GM19324 (cell line): ENCODE measurements around the gene PEPD.

Source experiments
- ATAC-seq: cut with Tn5 transposase; IDR thresholded peaks from one replicate; pipeline ENCODE4 v1.9.1; 2021; ENCODE audit warnings: mild to moderate bottlenecking, moderate library complexity; ENCODE audit not compliant: unreplicated experiment, low FRiP score

The PEPD gene

DNA sequence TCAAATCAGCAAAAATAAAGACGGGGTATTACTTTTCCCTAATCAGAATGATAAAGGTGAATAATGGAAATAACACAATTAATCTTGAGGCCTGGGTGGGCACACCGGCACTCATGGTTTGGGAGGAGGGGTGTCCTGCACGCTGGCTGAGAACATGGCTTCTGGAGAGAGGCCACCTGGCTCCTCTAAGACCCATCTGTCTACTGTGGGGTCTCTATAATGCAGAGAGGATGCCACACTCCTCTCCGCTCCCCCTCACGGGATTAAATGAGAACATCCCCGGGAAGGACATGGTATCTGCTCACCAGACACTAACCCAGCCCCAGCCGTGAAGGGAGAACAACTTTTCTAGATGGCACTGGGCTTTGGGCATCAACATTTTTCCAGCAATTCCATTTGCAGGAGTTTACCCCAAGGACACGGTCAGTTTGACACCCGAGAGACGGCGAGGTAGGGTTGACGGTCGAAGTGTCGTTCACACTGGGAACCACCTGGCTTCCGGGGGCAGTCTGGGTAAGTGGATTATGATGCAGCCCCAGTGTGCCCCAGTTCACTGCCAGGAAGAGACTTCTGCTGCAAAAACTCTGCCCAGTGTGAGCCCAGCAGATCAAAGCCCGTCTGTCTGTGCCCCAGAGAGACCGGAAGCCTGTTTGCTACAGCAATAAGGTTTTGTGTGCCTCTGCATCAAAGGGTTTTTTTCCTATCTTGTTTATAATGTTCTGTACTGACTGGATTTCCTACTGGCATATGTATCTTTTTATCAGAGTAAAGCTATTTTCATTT, 91.5 kb downstream of the PEPD start:
- no peak for ATAC-seq

GRCh38 chr19:33428627-33429125, 92.9 kb downstream of the PEPD start:
- ATAC-seq = no peak

DNA sequence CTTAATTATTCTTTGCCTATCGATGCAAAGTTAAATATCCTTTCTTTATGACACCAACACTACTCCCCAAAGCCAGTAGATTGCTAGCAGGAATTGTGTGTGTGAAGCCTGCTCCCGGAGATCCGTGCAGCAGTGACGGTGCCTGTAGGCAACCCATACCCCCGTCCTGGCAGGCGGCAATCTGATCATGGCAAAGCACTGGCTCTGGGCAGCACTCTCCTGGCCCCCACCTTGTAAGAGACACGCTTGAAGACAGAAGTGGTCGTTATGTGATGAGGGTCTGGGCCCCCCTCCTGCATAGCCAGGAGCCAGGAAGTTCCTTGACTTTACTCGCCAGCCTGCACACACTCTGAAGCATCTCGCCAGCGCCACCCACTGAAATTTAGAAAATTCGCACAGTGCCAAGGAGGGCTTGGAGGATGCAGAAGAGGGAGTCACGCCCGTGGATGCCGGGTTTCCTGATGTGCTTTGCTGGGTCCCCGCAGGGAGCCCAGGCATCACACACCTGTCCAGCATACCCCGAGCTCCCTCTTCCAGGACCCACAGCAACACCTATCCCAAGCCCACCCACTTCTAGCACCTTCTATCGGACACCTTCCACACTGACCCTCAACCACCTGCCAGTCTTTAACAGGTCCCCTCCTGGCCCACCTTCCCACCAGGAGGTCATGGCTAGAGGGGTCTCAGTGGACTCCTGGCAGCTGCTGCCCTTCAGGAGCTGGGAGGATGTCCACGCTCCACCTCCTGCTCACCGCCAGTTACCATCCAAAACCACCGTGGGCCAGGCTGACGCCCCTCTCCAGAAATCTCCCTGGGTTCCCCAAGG, 93.6 kb downstream of the PEPD start:
- ATAC-seq = no peak

DNA sequence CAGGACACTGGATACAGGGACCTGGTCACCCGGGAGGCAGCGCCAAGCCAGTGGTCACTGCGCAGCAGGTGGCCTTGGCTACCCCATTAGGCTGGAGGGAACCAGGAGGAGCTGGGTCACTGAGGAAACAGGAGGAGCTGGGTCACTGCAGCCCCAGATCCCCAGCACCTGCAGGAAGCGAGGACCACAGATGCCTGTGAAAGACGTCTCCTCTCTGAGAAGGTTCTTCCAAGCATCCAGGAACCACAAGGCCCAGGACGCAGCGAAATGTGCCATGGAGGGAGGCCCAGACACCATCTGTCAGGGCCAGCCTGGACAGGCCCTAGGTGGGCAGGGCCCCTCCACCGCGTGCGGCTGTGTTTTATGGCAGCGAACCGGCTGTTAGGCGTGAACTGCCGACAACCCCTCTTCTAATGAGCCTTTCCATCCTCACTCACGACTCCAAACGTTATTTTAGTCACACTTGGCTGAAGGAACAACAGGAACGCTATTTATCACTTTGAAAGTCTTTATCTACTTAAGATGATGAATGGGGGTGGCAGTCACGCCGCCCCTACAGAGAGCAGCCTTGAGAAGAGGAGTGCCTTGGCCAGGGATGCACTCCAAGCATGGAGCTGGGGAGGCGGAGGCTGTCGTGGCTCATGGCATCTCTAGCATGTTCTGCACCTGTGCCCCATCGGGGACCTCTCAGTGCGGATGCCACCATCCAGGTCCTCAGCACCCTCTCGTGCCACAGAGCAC, 94.8 kb downstream of the PEPD start:
- no peak for ATAC-seq

DNA sequence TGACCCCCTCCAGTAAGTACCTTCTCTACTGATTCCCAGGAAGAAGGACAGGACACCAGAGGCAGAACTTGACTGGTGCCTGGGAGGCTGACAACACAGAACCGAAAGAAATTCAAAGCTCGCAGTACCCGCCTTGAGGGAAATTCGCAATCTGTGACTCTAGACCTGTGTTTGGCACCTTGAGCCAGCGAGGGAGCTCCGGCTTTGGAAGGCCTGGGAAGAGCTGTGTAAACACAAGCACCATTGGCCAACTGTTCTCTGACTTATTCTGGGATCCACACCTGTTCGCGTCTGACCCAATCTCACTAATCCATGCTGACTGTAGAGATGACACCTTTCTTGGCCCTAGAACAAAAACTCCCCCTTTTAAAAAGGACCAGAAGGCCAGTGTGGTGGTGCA, 97.4 kb downstream of the PEPD start:
- no peak for ATAC-seq

- ATAC-seq = no peak
These were observed 99.0 kb downstream of the PEPD start for GRCh38 chr19:33422369-33423180.

DNA sequence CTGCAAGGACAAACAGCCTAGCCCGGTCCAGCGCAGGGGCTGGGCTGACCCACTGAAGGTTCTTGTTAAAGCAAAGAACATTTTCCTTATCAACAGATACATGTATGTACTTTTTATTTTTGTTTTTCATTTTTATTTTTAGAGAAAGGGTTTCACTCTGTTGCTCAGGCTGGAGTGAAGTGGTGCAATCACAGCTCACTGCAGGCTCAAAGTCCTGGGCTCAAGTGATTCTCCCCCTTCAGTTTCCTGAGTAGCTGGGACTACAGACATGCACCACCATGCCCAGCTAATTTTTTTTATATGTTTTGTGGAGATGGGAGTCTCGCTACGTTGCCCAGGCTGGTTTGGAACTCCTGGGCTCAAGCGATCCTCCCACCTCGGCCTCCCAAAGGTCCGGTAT, 100.2 kb downstream of the PEPD start:
- ATAC-seq = no peak

DNA sequence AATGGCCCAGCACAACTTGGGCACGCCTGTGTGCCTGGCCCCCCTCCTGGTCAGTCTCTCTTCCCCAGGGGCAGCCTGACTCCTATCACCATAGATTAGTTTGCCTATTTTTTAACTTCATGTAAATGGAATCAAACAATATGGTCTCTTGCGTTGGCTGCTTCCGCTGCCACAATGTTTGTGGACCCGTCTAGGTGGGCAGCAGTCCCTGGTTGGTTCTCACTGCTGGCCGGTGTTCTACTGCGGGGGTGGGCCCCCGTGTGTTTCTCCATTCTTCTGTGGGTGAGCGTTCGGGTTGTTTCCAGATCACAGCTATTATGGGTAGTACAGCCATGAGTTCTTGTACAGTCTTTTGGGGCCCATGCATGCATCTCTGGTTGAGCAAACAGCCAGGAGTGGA, 100.8 kb downstream of the PEPD start:
- no peak for ATAC-seq

DNA sequence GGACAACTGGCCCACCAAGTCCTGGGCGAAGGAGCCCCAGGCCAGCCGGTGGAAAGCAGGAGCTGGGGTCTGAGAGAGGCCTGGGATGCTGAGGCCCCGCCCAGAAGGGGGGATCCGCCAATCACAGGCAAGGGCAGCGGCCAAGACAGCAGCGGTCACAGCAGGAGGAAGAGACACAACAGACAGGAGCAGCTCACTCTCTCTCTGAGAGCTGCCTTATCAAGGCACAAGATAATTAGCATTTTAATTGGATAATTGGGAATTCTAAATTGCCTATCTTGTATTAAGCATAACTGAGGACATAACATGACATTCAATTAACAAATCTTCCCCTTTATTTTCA, 101.8 kb downstream of the PEPD start:
- no peak for ATAC-seq

- ATAC-seq = no peak
These were observed 102.5 kb downstream of the PEPD start for GRCh38 chr19:33418871-33419787.

- ATAC-seq = no peak
These were observed 103.1 kb downstream of the PEPD start for GRCh38 chr19:33418461-33418860.

- ATAC-seq = no peak
These were observed 103.8 kb downstream of the PEPD start for GRCh38 chr19:33417751-33418150.

GRCh38 chr19:33416307-33417215, 105.0 kb downstream of the PEPD start:
- no peak for ATAC-seq

GRCh38 chr19:33414667-33415605, 106.7 kb downstream of the PEPD start:
- no peak for ATAC-seq

GRCh38 chr19:33413868-33414666, 107.5 kb downstream of the PEPD start:
- no peak for ATAC-seq

DNA sequence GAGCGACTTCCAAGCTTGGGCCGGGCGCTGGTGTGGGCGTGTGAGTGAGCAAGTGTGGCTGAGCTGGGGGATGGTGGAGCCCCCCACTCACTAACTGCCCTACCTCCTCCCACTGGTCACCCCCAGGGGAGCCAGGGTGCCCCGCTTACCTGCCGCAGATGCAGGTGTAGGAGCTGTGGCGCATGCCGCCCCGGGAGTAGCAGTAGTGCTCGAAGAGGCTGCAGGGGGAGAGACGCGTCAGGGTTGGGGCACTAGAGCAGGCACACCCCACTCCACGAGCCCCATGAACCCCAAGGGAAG, 108.2 kb downstream of the PEPD start:
- no peak for ATAC-seq
